Nephron (organoid): ENCODE measurements around the gene GHSR.

Source experiments
- H3K27ac Mint-ChIP-seq, 3 experiments: 2 replicates each; pipeline ENCODE4 v1.8.0; 2020; ENCODE audit warnings: mixed read lengths in 3 of 3, mild to moderate bottlenecking in 2 of 3, moderate library complexity in 1 of 3
- H3K27me3 Mint-ChIP-seq: 2 replicates; pipeline ENCODE4 v1.8.0; 2021; ENCODE audit warnings: low read depth, mild to moderate bottlenecking, moderate library complexity, mixed read lengths
- H3K36me3 Mint-ChIP-seq: 2 replicates; pipeline ENCODE4 v1.8.0; 2020; ENCODE audit warnings: low read depth, mixed read lengths
- H3K4me1 Mint-ChIP-seq: 2 replicates; pipeline ENCODE4 v1.8.0; 2020; ENCODE audit warnings: mixed read lengths
- H3K4me3 Mint-ChIP-seq, 3 experiments: 2 replicates each; pipeline ENCODE4 v1.8.0; 2020; ENCODE audit warnings: mild to moderate bottlenecking in 3 of 3, mixed read lengths in 3 of 3, moderate library complexity in 2 of 3
- H3K9me3 Mint-ChIP-seq: 2 replicates; pipeline ENCODE4 v1.8.0; 2020; ENCODE audit warnings: mixed read lengths
- CTCF ChIP-seq, 3 experiments: fragments of 200-600 bp; sonication (generic); IDR thresholded peaks; one replicate each; pipeline ENCODE4 v1.5.0; 2021; ENCODE audit warnings: antibody characterized with exemption in 3 of 3; ENCODE audit not compliant: unreplicated experiment in 3 of 3

The GHSR gene

GRCh38 chr3:172446198-172446597, 2.1 kb downstream of the GHSR start:
- no peak overlapping the region for H3K4me3 Mint-ChIP-seq
- TF ChIP-seq CTCF (IDR thresholded peaks at IDR 0.05; ENCODE audit: unreplicated experiment in 3 of 3), result no peak
- H3K4me1 Mint-ChIP-seq, result peaks cover 15% of the 10 kb centered on the region
- peaks cover 92% of the 10 kb centered on the region for H3K27me3 Mint-ChIP-seq
- H3K9me3 Mint-ChIP-seq, result peaks cover 11% of the 10 kb centered on the region
- peaks cover 7% of the 10 kb centered on the region for H3K36me3 Mint-ChIP-seq
- no peak overlapping the region for H3K27ac Mint-ChIP-seq

GRCh38 chr3:172444821-172445220, 3.4 kb downstream of the GHSR start:
- Mint-ChIP-seq H3K4me1 (peaks cover 15% of the 10 kb centered on the region), H3K36me3 (peaks cover 7% of the 10 kb centered on the region), H3K9me3 (peaks cover 10% of the 10 kb centered on the region), H3K4me3 (no peak overlapping the region), H3K27me3 (peaks cover 85% of the 10 kb centered on the region), H3K27ac (no peak overlapping the region)
- TF ChIP-seq CTCF (IDR thresholded peaks at IDR 0.05; ENCODE audit: unreplicated experiment in 3 of 3), result no peak

DNA sequence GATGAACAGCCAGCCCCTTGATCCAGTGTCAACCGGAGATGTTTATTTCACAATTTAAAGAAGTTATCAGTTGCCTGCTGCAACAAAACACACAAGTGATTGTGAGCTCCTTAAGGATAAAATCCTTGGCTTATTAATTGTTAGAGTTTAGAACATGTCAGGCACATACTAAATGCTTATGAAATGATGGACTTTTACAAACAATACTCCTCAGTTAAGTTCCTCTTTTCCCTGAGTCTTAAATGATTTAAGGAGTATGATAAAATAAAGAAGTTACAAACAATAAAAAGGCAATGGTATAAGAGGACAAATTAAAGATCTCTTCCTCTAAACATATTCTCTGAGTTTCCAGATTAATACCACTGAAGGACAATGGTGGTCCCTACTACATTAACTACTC, 5.7 kb downstream of the GHSR start:
- Mint-ChIP-seq H3K27ac (no peak overlapping the region), H3K36me3 (peaks cover 5% of the 10 kb centered on the region), H3K27me3 (peaks cover 67% of the 10 kb centered on the region), H3K9me3 (peaks cover 5% of the 10 kb centered on the region), H3K4me3 (no peak overlapping the region), H3K4me1 (peaks cover 6% of the 10 kb centered on the region)
- TF ChIP-seq CTCF (IDR thresholded peaks at IDR 0.05; ENCODE audit: unreplicated experiment in 3 of 3), result no peak

DNA sequence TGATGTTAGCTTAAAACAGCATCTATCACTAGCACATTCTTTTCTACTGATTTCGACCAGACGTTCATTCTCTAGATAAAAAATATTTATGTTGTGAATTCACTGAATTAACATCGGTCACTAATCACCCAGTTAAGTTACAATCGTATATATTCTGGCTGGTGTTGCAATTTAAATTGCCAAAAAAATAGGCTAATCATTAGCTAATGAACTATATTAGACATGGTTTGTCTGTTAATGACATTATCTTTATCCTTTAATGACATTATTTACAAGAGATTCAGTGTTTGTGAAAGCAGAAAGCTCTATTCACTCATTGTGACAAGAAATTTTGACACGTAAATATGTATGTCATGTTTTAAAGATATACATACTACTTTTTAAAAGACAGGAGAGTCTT, 6.7 kb downstream of the GHSR start:
- H3K4me3 Mint-ChIP-seq, result no peak overlapping the region
- H3K4me1 Mint-ChIP-seq, result no peaks in the 10 kb centered on the region
- H3K9me3 Mint-ChIP-seq, result no peaks in the 10 kb centered on the region
- no peak overlapping the region for H3K27ac Mint-ChIP-seq
- no peaks in the 10 kb centered on the region for H3K36me3 Mint-ChIP-seq
- no peak for TF ChIP-seq CTCF (IDR thresholded peaks at IDR 0.05; ENCODE audit: unreplicated experiment in 3 of 3)
- H3K27me3 Mint-ChIP-seq, result peaks cover 57% of the 10 kb centered on the region

GRCh38 chr3:172438186-172438585, 10.1 kb downstream of the GHSR start:
- H3K4me1 Mint-ChIP-seq, result no peaks in the 10 kb centered on the region
- no peak overlapping the region for H3K27ac Mint-ChIP-seq
- TF ChIP-seq CTCF (IDR thresholded peaks at IDR 0.05; ENCODE audit: unreplicated experiment in 3 of 3), result no peak
- H3K36me3 Mint-ChIP-seq, result no peaks in the 10 kb centered on the region
- H3K27me3 Mint-ChIP-seq, result peaks cover 27% of the 10 kb centered on the region
- H3K9me3 Mint-ChIP-seq, result peaks cover 9% of the 10 kb centered on the region
- no peak overlapping the region for H3K4me3 Mint-ChIP-seq

DNA sequence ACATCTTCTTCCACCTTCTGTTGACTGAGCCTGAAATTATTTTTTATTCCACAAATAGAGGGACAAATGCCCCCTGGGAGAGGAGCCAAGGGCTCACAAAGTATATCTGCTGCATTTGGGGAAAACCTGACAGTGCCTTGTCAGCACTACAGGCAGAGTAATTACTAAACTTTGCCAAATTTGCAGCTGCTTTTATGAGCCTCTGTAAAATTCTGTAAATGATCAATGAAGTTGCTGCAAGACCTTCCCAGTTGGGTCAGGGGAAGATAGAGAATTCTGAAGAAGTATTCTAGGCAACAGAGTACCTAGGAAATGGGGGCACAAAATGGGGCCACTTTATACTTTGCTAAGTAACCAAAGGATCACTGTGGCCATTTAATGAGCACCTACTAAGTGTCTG, 10.5 kb downstream of the GHSR start:
- TF ChIP-seq CTCF (IDR thresholded peaks at IDR 0.05; ENCODE audit: unreplicated experiment in 3 of 3), result no peak
- H3K27me3 Mint-ChIP-seq, result peaks cover 22% of the 10 kb centered on the region
- no peak overlapping the region for H3K27ac Mint-ChIP-seq
- no peaks in the 10 kb centered on the region for H3K36me3 Mint-ChIP-seq
- H3K4me1 Mint-ChIP-seq, result no peaks in the 10 kb centered on the region
- H3K4me3 Mint-ChIP-seq, result no peak overlapping the region
- H3K9me3 Mint-ChIP-seq, result peaks cover 11% of the 10 kb centered on the region
